GM12878 (cell line): ENCODE data around the gene SFXN5. TPM values are rescaled to one million over a fixed set of nuclear protein-coding genes. Genes with fewer than 3 reads are reported as not detected.

Experiments used
- ATAC-seq: fragments of 200-7000 bp; cut with Tn5 transposase; 3 replicates; pipeline ENCODE4 v1.9.1; 2020; ENCODE audit warnings: mild to moderate bottlenecking, moderate library complexity
- BruUV-seq: library from RNA; stranded (reverse); fragments of 400-500 nt; replicated peaks from 2 replicates; lab custom pipeline; 2021; lab: Mats Ljungman, UMichigan
- CTCF ChIA-PET: fragments of 300-600 bp; sonication (Branson Sonifier 250); formaldehyde crosslinking; extraction: SDS; loops from one replicate; lab custom pipeline; 2021; ENCODE audit warnings: inconsistent platforms; lab: Yijun Ruan, JAX
- POLR2A ChIA-PET: fragments of 350-600 bp; formaldehyde crosslinking; extraction: SDS; loops from one replicate; lab custom pipeline; 2021; ENCODE audit warnings: inconsistent platforms; lab: Charles Lee
- RAD21 ChIA-PET: fragments of 300-600 bp; sonication (Branson Sonifier 250); formaldehyde crosslinking; loops from one replicate; lab custom pipeline; 2023; ENCODE audit warnings: antibody characterized with exemption; ENCODE audit not compliant: unreplicated experiment; lab: Charles Lee
- SMC1A ChIA-PET: fragments of 300-600 bp; sonication (Branson Sonifier 250); formaldehyde crosslinking; loops from one replicate; lab custom pipeline; 2023; ENCODE audit not compliant: unreplicated experiment, uncharacterized antibody; lab: Charles Lee
- DNase-seq: peaks from one replicate; pipeline ENCODE4 v3.0.0-alpha.2; 2011; ENCODE audit warnings: low read depth, low spot score
- FAIRE-seq: peaks from 3 replicates; lab custom pipeline; 2011; peaks lifted over from hg19 to GRCh38; lab: Jason Lieb, UNC
- H2AFZ ChIP-seq: 2 replicates; pipeline ENCODE4 v1.6.0; 2011; ENCODE audit warnings: low read depth, low read length, control low read depth; ENCODE audit not compliant: control insufficient read depth
- H3K27ac ChIP-seq: 2 replicates; pipeline ENCODE4 v1.5.1; 2011; ENCODE audit warnings: control low read depth; ENCODE audit not compliant: control insufficient read depth, insufficient read depth
- H3K27me3 ChIP-seq, 2 experiments: replicated peaks in 1 of 2; 2 replicates each; pipeline versions ENCODE4 v1.6.0 to v1.6.1; 2011; ENCODE audit warnings: low read length in 1 of 2; ENCODE audit not compliant: control insufficient read depth in 2 of 2, insufficient read depth in 2 of 2
- H3K36me3 ChIP-seq, 2 experiments: 2 replicates each; pipeline ENCODE4 v1.5.1; 2011; ENCODE audit warnings: low read length in 1 of 2; ENCODE audit not compliant: control insufficient read depth in 2 of 2, insufficient read depth in 2 of 2
- H3K4me1 ChIP-seq: 2 replicates; pipeline ENCODE4 v1.6.1; 2011; ENCODE audit warnings: mild to moderate bottlenecking, low read length, moderate library complexity, mixed read lengths; ENCODE audit not compliant: control insufficient read depth, insufficient read depth
- H3K4me2 ChIP-seq: 2 replicates; pipeline ENCODE4 v1.6.0; 2011; ENCODE audit warnings: control low read depth; ENCODE audit not compliant: control insufficient read depth, insufficient read depth
- H3K4me3 ChIP-seq: fragments of 200-600 bp; sonication (generic); 2 replicates; pipeline ENCODE4 v1.5.1; 2016
- H3K79me2 ChIP-seq: 2 replicates; pipeline ENCODE4 v1.6.0; 2011; ENCODE audit warnings: low read length; ENCODE audit not compliant: control insufficient read depth, insufficient read depth
- H3K9ac ChIP-seq: 2 replicates; pipeline ENCODE4 v1.8.0; 2011; ENCODE audit warnings: low read length, control low read depth, mixed read lengths; ENCODE audit not compliant: control insufficient read depth, insufficient read depth
- H3K9me3 ChIP-seq: replicated peaks from 3 replicates; pipeline ENCODE4 v1.5.1; 2011; ENCODE audit warnings: mild to moderate bottlenecking, low read length; ENCODE audit not compliant: control insufficient read depth, insufficient read depth
- H4K20me1 ChIP-seq: 2 replicates; pipeline ENCODE4 v1.6.0; 2011; ENCODE audit not compliant: control insufficient read depth, insufficient read depth
- CBX5 ChIP-seq: sonication (generic); IDR thresholded peaks from 2 replicates; pipeline ENCODE4 v1.6.1; 2016; ENCODE audit warnings: low read depth, moderate library complexity, mild to moderate bottlenecking, inconsistent platforms
- CHD1 ChIP-seq: IDR thresholded peaks from 2 replicates; pipeline ENCODE4 v1.6.1; 2012; ENCODE audit warnings: low read depth, low read length, improper control_type of control experiment
- CREB1 ChIP-seq: IDR thresholded peaks from 2 replicates; pipeline ENCODE4 v1.6.1; 2012; ENCODE audit warnings: low read depth, mild to moderate bottlenecking, inconsistent platforms
- EP300 ChIP-seq, 2 experiments: fragments of 150-350 bp in 1 of 2; IDR thresholded peaks; 2 replicates each; pipeline ENCODE4 v1.6.1; 2011 to 2012; ENCODE audit warnings: low read depth in 2 of 2, low read length in 2 of 2, borderline replicate concordance in 1 of 2, improper control_type of control experiment in 1 of 2, inconsistent platforms in 1 of 2; ENCODE audit not compliant: control insufficient read depth in 1 of 2
- IKZF2 ChIP-seq, 2 experiments: fragments of 450-650 bp; IDR thresholded peaks; 2 replicates each; pipeline ENCODE4 v1.6.1; 2017; ENCODE audit warnings: mild to moderate bottlenecking in 2 of 2, moderate library complexity in 2 of 2
- IRF4 ChIP-seq: IDR thresholded peaks from 2 replicates; pipeline ENCODE4 v1.6.1; 2011; ENCODE audit warnings: low read depth, low read length
- KLF5 ChIP-seq: fragments of 450-650 bp; IDR thresholded peaks from 2 replicates; pipeline ENCODE4 v1.6.1; 2014; ENCODE audit warnings: mild to moderate bottlenecking; ENCODE audit not compliant: partially characterized antibody
- MAX ChIP-seq: IDR thresholded peaks from 2 replicates; pipeline ENCODE4 v1.6.1; 2012; ENCODE audit warnings: low read depth, low read length, improper control_type of control experiment
- NBN ChIP-seq: fragments of 450-650 bp; IDR thresholded peaks from 2 replicates; pipeline ENCODE4 v1.6.1; 2016
- PAX5 ChIP-seq: IDR thresholded peaks from 2 replicates; pipeline ENCODE4 v1.6.1; 2011; ENCODE audit warnings: low read depth, low read length, borderline replicate concordance
- PAX8 ChIP-seq: fragments of 450-650 bp; IDR thresholded peaks from 2 replicates; pipeline ENCODE4 v1.6.1; 2017; ENCODE audit warnings: mild to moderate bottlenecking, moderate library complexity
- PKNOX1 ChIP-seq: fragments of 450-650 bp; IDR thresholded peaks from 2 replicates; pipeline ENCODE4 v1.6.1; 2016; ENCODE audit warnings: mild to moderate bottlenecking
- RB1 ChIP-seq: fragments of 450-650 bp; formaldehyde crosslinking; IDR thresholded peaks from 2 replicates; pipeline ENCODE4 v1.6.1; 2017; ENCODE audit warnings: mild to moderate bottlenecking, borderline replicate concordance
- SIX5 ChIP-seq: IDR thresholded peaks from 2 replicates; pipeline ENCODE4 v1.6.1; 2011; ENCODE audit warnings: mild to moderate bottlenecking, low read depth, low read length, moderate library complexity; ENCODE audit not compliant: severe bottlenecking
- SPI1 ChIP-seq: IDR thresholded peaks from 2 replicates; pipeline ENCODE4 v1.6.1; 2011; ENCODE audit warnings: low read depth, mild to moderate bottlenecking, low read length, moderate library complexity, borderline replicate concordance; ENCODE audit not compliant: insufficient read depth
- SREBF1 ChIP-seq: IDR thresholded peaks from 2 replicates; pipeline ENCODE4 v1.6.1; 2012; ENCODE audit warnings: mild to moderate bottlenecking, low read length
- SUPT20H ChIP-seq: IDR thresholded peaks from 2 replicates; pipeline ENCODE4 v1.6.1; 2011; ENCODE audit warnings: low read depth, mild to moderate bottlenecking, low read length, moderate library complexity, borderline replicate concordance; ENCODE audit not compliant: control insufficient read depth
- ZBTB33 ChIP-seq: fragments of 450-650 bp; IDR thresholded peaks from 2 replicates; pipeline ENCODE4 v1.6.1; 2017; ENCODE audit warnings: mild to moderate bottlenecking
- WGBS: methylation state at CpG from one replicate; pipeline ENCODE4 v1.1.6; 2016; ENCODE audit warnings: low lambda C conversion rate; ENCODE audit not compliant: insufficient replicate concordance, insufficient coverage; ENCODE audit errors: missing lambda C conversion rate; 5-methylcytosine and 5-hydroxymethylcytosine counted together
- in situ Hi-C: fragments of 300-500 bp; cut with MboI; formaldehyde crosslinking; loops from 9 replicates; pipeline ENCODE4 v1.14.3; 2018; ENCODE audit warnings: mixed read lengths
- intact Hi-C: fragments of 100-400 bp; cut with micrococcal nuclease; formaldehyde crosslinking; loops from one replicate; pipeline ENCODE4 v1.14.2; 2022; ENCODE audit not compliant: unreplicated experiment
- polyA plus RNA-seq, 11 experiments: library from polyadenylated mRNA; depleted of rRNA in 4 of 11; unstranded in 6 of 11; stranded (reverse) in 5 of 11; fragments of >200 nt; fragmentation: Nextera tagmentation in 4 of 11; fragmentation: Illumina TruSeq in 1 of 11; extraction: Ambion mirVana in 4 of 11; extraction: Trizol in 1 of 11; gene quantifications; 1 replicate in 1 of 11; 2 replicates in 10 of 11; pipeline versions ENCODE4 v1.2.1 to v1.2.3, GENCODE V29; 2011 to 2016; ENCODE audit warnings: inconsistent platforms in 2 of 11, missing spikeins in 2 of 11, low read depth in 1 of 11
- total RNA-seq, 4 experiments: library from RNA; depleted of rRNA in 3 of 4; stranded (reverse); fragments of >200 nt in 3 of 4; fragmentation: Illumina TruSeq in 1 of 4; extraction: Trizol in 1 of 4; gene quantifications; 2 replicates each; pipeline versions ENCODE4 v1.2.1 to v1.2.3, GENCODE V29; 2013 to 2021
- TF ChIP-seq, protein P1 (sequence below): fragments of 150-350 bp; IDR thresholded peaks from 2 replicates; pipeline ENCODE4 v1.6.1; 2014; ENCODE audit warnings: mild to moderate bottlenecking, low read depth, low read length

Gene SFXN5
- total and polyA plus RNA-seq, 10 of the 15 experiments (the other 5 are each of a cell fraction or from before 2014, with no cell fraction given): 3.3 to 15.9 (median 11.2) TPM

DNA sequence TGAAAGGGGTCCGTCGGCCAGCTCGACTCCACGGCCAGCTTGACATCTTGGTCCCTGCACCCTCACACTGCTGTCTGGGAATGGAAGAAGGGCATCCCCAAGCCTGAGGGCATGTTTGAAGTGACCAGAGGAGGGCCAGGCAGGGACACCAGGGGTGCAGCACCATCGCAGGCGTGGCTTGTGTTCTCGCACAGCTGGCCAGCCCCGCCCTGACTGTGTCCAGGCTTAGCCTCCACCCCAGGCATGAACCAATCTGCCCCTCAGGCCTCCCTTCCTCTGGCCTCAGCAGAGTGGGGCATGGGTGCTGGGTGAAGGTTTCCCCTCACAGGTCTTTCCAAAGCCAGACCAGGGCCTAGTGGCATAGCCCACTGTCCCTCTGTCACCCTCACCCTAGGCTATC is 129.2 kb downstream of the SFXN5 start (continued):
- no peak for TF ChIP-seq ZBTB33
- no peak for TF ChIP-seq NBN
- TF ChIP-seq SUPT20H: no peak

DNA sequence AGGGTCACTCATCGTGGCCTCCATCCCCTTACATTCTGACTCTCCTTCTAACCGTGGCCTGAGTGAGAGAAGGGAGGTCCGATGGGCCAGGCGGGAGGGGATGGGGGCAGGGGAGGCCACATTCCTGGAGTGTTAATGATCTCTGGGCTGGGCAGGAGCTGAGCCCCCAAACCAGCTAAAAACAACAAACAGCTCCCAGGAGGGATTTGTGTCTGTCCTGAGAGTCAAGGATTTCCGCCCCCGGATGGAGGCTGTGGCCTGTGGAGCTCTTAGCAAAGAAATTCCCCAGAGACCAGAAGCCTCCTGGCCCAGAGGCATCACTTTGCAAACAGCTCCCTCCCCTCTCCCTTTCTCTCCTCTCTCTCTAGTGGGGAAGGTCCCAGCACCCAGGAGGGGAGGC is 130.7 kb downstream of the SFXN5 start:
- Histone ChIP-seq H3K79me2 (no peaks in the 10 kb centered on the region), H3K4me3 (no peak overlapping the region), H3K4me1 (no peaks in the 10 kb centered on the region), H3K36me3 (no peaks in the 10 kb centered on the region), H3K4me2 (no peak overlapping the region), H3K9ac (no peak overlapping the region), H3K27me3 (no peaks in the 10 kb centered on the region), H3K27ac (no peak overlapping the region), H3K9me3 (no peaks in the 10 kb centered on the region), H4K20me1 (no peaks in the 10 kb centered on the region; the same call in 1 of the 2 replicates), H2AFZ (no peak overlapping the region)
- ChIA-PET POLR2A (no interaction called here), RAD21 (interaction anchor here (1.7 kb wide), 1 partner anchor 47 kb away, joined by 9 read pairs; no protein-coding TSS in a partner anchor), CTCF (interaction anchor here (1.4 to 2.0 kb wide), 2 partner anchors 47 to 53 kb away, joined by 8 to 11 read pairs; partner anchors contain the start of gene SPR), SMC1A (interaction anchor here (1.2 kb wide), 1 partner anchor 33 kb away, joined by 3 read pairs; no protein-coding TSS in a partner anchor)
- 81% methylated on average over 4 of the region's 6 CpGs for WGBS
- in situ Hi-C loops (no loop called here), intact Hi-C loops (no loop called here)
- no peak for ATAC-seq
- TF ChIP-seq, protein P1, sequence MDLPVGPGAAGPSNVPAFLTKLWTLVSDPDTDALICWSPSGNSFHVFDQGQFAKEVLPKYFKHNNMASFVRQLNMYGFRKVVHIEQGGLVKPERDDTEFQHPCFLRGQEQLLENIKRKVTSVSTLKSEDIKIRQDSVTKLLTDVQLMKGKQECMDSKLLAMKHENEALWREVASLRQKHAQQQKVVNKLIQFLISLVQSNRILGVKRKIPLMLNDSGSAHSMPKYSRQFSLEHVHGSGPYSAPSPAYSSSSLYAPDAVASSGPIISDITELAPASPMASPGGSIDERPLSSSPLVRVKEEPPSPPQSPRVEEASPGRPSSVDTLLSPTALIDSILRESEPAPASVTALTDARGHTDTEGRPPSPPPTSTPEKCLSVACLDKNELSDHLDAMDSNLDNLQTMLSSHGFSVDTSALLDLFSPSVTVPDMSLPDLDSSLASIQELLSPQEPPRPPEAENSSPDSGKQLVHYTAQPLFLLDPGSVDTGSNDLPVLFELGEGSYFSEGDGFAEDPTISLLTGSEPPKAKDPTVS: no peak
- TF ChIP-seq IRF4: no peak
- no peak for TF ChIP-seq PKNOX1
- TF ChIP-seq CBX5: no peak
- TF ChIP-seq CREB1: no peak
- TF ChIP-seq SPI1: no peak
- no peak for TF ChIP-seq MAX
- TF ChIP-seq SIX5: no peak
- no peak for TF ChIP-seq RB1
- no peak for TF ChIP-seq SREBF1
- TF ChIP-seq PAX5: no peak
- no peak for TF ChIP-seq CHD1
- no peak for TF ChIP-seq KLF5
- TF ChIP-seq PAX8: no peak
- no peak for TF ChIP-seq EP300 (IDR thresholded peaks at IDR 0.05; ENCODE audit: borderline replicate concordance in 1 of 2, control insufficient read depth in 1 of 2, low read depth in 2 of 2, low read length in 2 of 2)
- no peak for TF ChIP-seq IKZF2 (IDR thresholded peaks at IDR 0.05)
- no TSS peak for BruUV-seq
- FAIRE-seq: no peak
- DNase-seq: no peak
